Choroid plexus epithelial cell (primary cell): ENCODE data around the gene ZBED4.

Experiments used
- DNase-seq: peaks from one replicate; pipeline ENCODE4 v3.0.0-alpha.2; 2010; ENCODE audit warnings: low read depth
- H3K4me3 ChIP-seq: 2 replicates; pipeline ENCODE4 v1.5.1; 2011; ENCODE audit warnings: low read depth, mild to moderate bottlenecking, control low read depth, low read length, moderate library complexity
- CTCF ChIP-seq: conservative IDR thresholded peaks from 2 replicates; pipeline ENCODE4 v1.5.1; 2011; ENCODE audit warnings: low read depth, mild to moderate bottlenecking, control low read depth, inconsistent platforms, low read length, moderate library complexity

The ZBED4 gene

GRCh38 chr22:49903322-49904039 is 49.8 kb downstream of the ZBED4 start:
- no peak overlapping the region for H3K4me3 ChIP-seq
- no peak for TF ChIP-seq CTCF
- no peak for DNase-seq

- DNase-seq = no peak
- no peak for TF ChIP-seq CTCF
- no peak overlapping the region for H3K4me3 ChIP-seq
These were observed 50.4 kb downstream of the ZBED4 start for GRCh38 chr22:49904040-49904369.

GRCh38 chr22:49905465-49905864 is 51.8 kb downstream of the ZBED4 start:
- H3K4me3 ChIP-seq = no peak overlapping the region
- no peak for TF ChIP-seq CTCF
- DNase-seq = no peak

GRCh38 chr22:49906071-49906798 is 52.6 kb downstream of the ZBED4 start:
- H3K4me3 ChIP-seq = no peak overlapping the region
- no peak for TF ChIP-seq CTCF
- DNase-seq = no peak

GRCh38 chr22:49906799-49907290 is 53.2 kb downstream of the ZBED4 start:
- H3K4me3 ChIP-seq = no peak overlapping the region
- TF ChIP-seq CTCF = no peak

GRCh38 chr22:49907807-49908206 is 54.2 kb downstream of the ZBED4 start:
- H3K4me3 ChIP-seq = no peak overlapping the region
- TF ChIP-seq CTCF = no peak
- DNase-seq = no peak

More at GRCh38 chr22:49906799-49907290, 53.2 kb downstream of the ZBED4 start:
- no peak for DNase-seq
